GM20431 (cell line): ENCODE data around the gene ABLIM3.
"Not testable (repeated sequence)": the region's sequence is repeated elsewhere in the genome, so short reads cannot be mapped to it uniquely, and the experiment has no call there.

Experiments used
- in situ Hi-C: fragments of 300-500 bp; cut with MseI, MboI; formaldehyde crosslinking; loops from one replicate; pipeline ENCODE4 v1.15.0; 2020; ENCODE audit warnings: low sequenced_read_pairs; ENCODE audit not compliant: unreplicated experiment

Gene ABLIM3

GRCh38 chr5:149177911-149178565 lies 36.7 kb downstream of the ABLIM3 start:
- in situ Hi-C loops: no loop called here

DNA sequence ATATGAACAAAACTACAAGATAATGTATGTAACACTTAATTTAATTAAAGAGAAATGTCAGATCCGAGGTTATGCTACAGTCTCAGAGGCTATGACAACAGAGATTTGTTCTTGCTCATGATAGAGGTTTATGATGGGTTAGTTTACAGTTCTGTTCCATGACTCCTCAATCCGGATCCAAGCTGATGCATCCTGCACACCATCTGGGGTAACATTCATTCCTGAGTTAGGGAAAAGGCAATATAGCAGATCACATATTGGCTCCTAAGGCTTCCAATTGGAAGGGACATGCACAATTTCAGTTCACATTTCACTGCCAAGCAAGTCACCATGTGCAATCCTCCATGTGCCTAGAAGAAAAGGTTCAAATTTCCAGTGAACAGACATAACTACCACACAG lies 40.4 kb downstream of the ABLIM3 start:
- in situ Hi-C loops: no loop called here

DNA sequence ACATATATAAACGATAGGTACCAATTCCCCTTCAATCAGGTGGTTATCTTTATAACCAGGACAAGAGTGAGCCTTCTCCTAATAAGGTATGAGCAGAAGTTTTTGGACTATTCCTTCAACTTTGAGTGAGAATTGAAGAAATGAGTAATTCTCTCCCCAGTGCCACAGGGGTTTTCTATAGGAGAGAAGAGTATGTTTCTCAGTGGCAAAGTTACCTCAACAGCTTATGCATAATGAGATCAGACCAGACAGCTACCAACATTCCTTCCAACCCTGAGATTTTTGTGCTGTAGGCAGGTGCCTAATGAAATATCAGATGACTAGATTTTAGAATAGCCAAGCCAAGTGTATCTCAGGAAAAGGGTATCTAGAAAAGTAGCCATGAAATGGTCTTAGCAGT lies 40.9 kb downstream of the ABLIM3 start:
- in situ Hi-C loops: no loop called here

DNA sequence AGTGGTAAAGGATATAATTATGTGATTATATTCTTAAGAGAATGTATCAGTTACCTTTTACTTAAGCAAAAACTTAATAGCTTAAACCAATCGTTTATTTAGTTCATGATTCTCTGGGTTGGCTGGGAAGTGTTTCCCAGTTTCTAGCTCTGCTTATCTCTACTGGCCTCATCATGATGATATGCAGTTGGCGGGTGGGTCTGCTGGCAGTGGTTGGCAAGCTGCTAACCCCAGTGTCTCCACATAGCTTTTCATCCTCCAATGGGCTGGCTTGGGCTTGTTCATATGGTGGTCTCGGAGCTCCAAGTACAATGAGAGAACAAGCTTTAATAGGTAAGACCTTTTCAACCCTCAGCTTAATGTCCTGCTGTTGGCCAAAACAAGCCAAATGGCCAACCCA lies 43.8 kb downstream of the ABLIM3 start:
- in situ Hi-C loops: no loop called here

- in situ Hi-C loops: no loop called here
Observed at GRCh38 chr5:149186506-149186905, 45.2 kb downstream of the ABLIM3 start.

DNA sequence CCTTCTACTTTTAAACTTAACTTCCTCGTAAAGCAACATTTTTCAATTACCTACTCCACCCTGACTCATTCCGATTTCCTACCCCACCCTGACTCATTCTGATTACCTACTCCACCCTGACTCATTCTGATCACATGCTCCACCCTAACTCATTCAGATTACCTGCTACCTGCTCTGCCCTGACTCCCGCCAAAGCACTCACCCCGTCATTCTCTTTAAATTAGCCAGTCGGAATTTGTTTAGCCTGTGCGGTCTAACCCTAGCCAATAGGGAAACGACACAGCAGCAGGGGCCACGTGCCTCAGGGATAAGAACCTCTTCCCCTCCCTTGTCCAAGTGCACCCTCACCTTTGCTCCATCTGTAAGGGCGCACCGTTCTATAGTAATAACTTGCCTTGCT lies 46.3 kb downstream of the ABLIM3 start:
- in situ Hi-C loops: not testable (repeated sequence)

DNA sequence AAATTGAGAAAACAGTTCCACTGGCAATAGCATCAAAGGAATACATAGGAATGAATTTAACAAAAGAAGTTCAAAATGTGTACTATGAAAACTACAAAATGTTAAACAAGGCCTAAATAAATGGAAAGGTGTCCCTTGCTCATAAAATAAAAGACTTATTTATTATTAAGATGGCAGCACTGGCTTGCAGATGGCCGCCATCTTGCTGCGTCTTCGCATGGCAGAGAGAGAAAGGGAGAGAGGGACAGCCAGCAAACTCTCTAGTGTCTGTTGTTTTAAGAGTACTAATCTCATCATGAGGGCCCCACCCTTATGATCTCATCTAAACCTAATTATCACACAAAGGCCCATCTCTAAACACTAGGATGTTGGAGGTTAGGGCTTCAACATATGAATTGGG lies 47.1 kb downstream of the ABLIM3 start:
- in situ Hi-C loops: no loop called here

GRCh38 chr5:149195337-149195887 lies 54.1 kb downstream of the ABLIM3 start:
- in situ Hi-C loops: no loop called here

- in situ Hi-C loops: no loop called here
Observed at GRCh38 chr5:149195962-149196361, 54.7 kb downstream of the ABLIM3 start.

GRCh38 chr5:149198148-149198547 lies 56.9 kb downstream of the ABLIM3 start:
- in situ Hi-C loops: no loop called here

- in situ Hi-C loops: no loop called here
Observed at GRCh38 chr5:149200355-149200754, 59.1 kb downstream of the ABLIM3 start.

GRCh38 chr5:149201121-149201637 lies 59.9 kb downstream of the ABLIM3 start:
- in situ Hi-C loops: no loop called here

- in situ Hi-C loops: no loop called here
Observed at GRCh38 chr5:149202910-149203451, 61.7 kb downstream of the ABLIM3 start.

DNA sequence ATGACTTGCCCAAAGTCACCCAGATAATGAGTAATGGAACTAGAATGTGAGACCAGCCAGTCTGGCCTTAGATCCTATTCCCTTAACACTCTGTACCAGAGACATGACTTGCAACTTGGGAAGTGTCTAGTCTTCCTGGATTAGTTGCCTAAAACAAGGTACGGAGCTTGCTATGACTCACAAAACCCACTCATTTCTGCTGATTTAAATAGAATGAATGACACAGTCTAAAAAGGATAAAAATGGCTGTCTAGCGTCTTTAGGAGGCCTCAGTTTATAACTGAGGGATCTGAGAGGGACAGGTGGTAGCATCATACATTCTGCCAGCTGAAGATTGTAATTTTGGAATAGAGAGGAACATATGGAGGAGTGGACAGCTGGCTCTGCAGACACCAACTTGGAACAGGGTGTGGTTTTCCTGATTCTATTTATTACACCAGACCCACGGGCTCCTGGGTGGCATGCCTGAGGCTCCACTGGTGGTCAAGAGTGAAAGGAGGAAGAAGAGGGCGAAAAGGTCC lies 62.7 kb downstream of the ABLIM3 start:
- in situ Hi-C loops: no loop called here

GRCh38 chr5:149205625-149206523 lies 64.6 kb downstream of the ABLIM3 start:
- in situ Hi-C loops: no loop called here

DNA sequence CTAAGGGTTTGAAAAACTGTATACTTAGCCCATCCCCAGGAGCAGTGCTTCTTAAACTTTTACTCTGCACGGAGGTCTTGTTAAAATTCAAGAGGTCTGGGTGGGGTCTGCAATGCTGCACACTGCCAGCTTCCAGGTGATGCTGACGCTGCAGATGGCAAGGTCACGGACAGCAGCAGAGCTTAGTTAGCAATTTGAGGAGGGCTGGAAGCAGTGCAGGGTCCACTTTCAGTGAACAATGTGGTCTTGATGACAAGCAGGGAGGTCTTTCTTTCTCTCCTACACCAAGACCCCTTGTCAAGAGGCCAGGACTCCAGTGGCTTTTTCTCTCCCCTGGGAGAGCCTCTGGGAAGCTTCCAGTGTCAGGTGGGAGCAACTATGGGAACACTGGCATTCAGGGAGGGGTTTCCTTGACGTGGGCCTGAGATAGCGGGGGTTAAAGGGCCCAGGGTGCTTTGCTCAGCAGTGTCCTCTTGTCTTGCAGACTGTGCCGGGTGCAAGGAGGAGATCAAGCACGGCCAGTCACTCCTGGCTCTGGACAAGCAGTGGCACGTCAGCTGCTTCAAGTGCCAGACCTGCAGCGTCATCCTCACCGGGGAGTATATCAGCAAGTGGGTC lies 65.3 kb downstream of the ABLIM3 start:
- in situ Hi-C loops: no loop called here

- in situ Hi-C loops: no loop called here
Observed at GRCh38 chr5:149207831-149208230, 66.5 kb downstream of the ABLIM3 start.

DNA sequence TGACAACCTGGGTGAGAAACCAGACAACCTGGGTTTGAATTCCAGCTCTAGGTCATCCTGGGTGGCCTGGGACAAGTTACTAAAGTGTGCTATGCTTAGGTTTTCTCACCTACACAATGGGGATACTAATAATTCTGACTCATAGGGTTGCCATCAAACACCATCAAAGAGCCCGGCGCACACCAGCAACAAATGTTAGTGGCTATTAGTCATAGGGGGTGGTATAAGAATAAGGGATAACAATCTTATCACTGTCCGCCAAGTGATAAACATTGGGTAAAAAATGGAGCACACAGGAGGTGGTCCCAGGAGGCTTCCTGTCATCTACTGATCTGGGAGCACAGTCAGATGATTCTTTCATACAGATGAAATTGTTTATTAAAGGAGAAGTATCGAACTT lies 68.9 kb downstream of the ABLIM3 start:
- in situ Hi-C loops: no loop called here

DNA sequence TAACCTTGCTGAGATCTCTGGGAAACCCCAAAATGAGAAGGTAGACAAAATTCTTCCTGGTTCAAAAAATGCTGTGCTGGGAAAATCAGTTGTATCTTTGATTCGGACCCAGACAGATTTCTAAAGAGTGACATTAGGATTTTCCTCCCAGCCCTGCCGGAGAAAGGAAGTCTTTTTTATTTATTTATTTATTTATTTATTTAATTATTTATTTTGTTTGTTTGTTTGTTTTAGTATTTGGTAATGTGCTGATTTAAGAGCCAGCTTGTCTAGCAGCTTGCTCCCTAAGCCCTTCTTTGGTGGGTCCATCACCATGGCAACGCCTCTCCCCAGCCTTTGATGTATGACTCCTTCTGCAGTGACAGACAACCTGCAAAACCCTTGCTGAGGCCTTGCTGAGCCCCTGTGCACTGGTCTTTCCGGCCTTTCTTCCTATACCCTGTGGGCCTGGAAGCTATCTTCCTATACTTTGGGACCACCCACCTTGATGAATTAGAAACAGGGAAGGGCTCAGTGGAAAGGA lies 69.7 kb downstream of the ABLIM3 start:
- in situ Hi-C loops: no loop called here

- in situ Hi-C loops: no loop called here
Observed at GRCh38 chr5:149211566-149211965, 70.3 kb downstream of the ABLIM3 start.
